Caco-2 (cell line): ENCODE measurements around the gene MAP3K21. TPM values are rescaled to one million over a fixed set of nuclear protein-coding genes. Genes with fewer than 3 reads are reported as not detected.

ENCODE experiments used
- BruUV-seq: library from RNA; stranded (reverse); fragments of 400-500 nt; replicated peaks from 2 replicates; lab custom pipeline; 2021; lab: Mats Ljungman, UMichigan
- CTCF ChIA-PET: fragments of 300-600 bp; sonication (Branson Sonifier 250); formaldehyde crosslinking; loops from one replicate; lab custom pipeline; 2022; ENCODE audit warnings: antibody characterized with exemption; lab: Charles Lee
- POLR2A ChIA-PET: fragments of 300-600 bp; sonication (Branson Sonifier 250); formaldehyde crosslinking; loops from one replicate; lab custom pipeline; 2022; ENCODE audit warnings: antibody characterized with exemption; lab: Charles Lee
- DNase-seq, 2 experiments: peaks; one replicate each; pipeline versions ENCODE4 v3.0.0 to v3.0.0-alpha.2; 2020 to 2022
- H3K27me3 ChIP-seq: replicated peaks from 2 replicates; pipeline ENCODE4 v1.6.0; 2011; ENCODE audit warnings: low read length; ENCODE audit not compliant: control insufficient read depth, insufficient read depth
- H3K36me3 ChIP-seq: 2 replicates; pipeline ENCODE4 v1.5.1; 2011; ENCODE audit warnings: low read length; ENCODE audit not compliant: control insufficient read depth, insufficient read depth
- H3K4me1 ChIP-seq: fragments of 250-450 bp; sonication (Bioruptor Pico); 2 replicates; pipeline ENCODE4 v1.5.1; 2020; ENCODE audit warnings: mild to moderate bottlenecking
- H3K4me3 ChIP-seq: 2 replicates; pipeline ENCODE4 v1.5.1; 2011; ENCODE audit warnings: low read depth, mild to moderate bottlenecking, control low read depth, low read length
- H3K9me3 ChIP-seq: fragments of 250-450 bp; sonication (Bioruptor Pico); 2 replicates; pipeline ENCODE4 v1.5.1; 2020; ENCODE audit warnings: mild to moderate bottlenecking, moderate library complexity
- H3K27ac Mint-ChIP-seq: one replicate; pipeline ENCODE4 v1.8.0; 2022; ENCODE audit warnings: mixed read lengths; ENCODE audit not compliant: unreplicated experiment
- H3K27me3 Mint-ChIP-seq: one replicate; pipeline ENCODE4 v1.8.0; 2022; ENCODE audit warnings: mixed read lengths; ENCODE audit not compliant: insufficient read depth, unreplicated experiment
- H3K36me3 Mint-ChIP-seq: one replicate; pipeline ENCODE4 v1.8.0; 2022; ENCODE audit warnings: mild to moderate bottlenecking, mixed read lengths; ENCODE audit not compliant: insufficient read depth, unreplicated experiment
- H3K4me1 Mint-ChIP-seq: one replicate; pipeline ENCODE4 v1.8.0; 2022; ENCODE audit warnings: low read depth, mixed read lengths; ENCODE audit not compliant: unreplicated experiment
- H3K4me3 Mint-ChIP-seq: one replicate; pipeline ENCODE4 v1.8.0; 2022; ENCODE audit warnings: mild to moderate bottlenecking, moderate library complexity, mixed read lengths; ENCODE audit not compliant: unreplicated experiment
- H3K9me3 Mint-ChIP-seq: one replicate; pipeline ENCODE4 v1.8.0; 2022; ENCODE audit warnings: mixed read lengths; ENCODE audit not compliant: unreplicated experiment
- CTCF ChIP-seq, 2 experiments: fragments of 200-600 bp in 1 of 2; IDR thresholded peaks; 1 replicate in 1 of 2; 2 replicates in 1 of 2; pipeline versions ENCODE4 v1.5.1 to v1.8.0; 2011 to 2022; ENCODE audit warnings: antibody characterized with exemption in 1 of 2, control low read depth in 1 of 2, inconsistent platforms in 1 of 2, low read depth in 1 of 2, low read length in 1 of 2, mild to moderate bottlenecking in 1 of 2, moderate library complexity in 1 of 2; ENCODE audit not compliant: insufficient read depth in 1 of 2, severe bottlenecking in 1 of 2, unreplicated experiment in 1 of 2
- intact Hi-C: fragments of 100-400 bp; cut with micrococcal nuclease; formaldehyde crosslinking; loops from one replicate; pipeline ENCODE4 v1.10.0; 2022; ENCODE audit not compliant: unreplicated experiment
- total RNA-seq: library from RNA; stranded (reverse); gene quantifications from 2 replicates; pipeline ENCODE4 v1.2.3, GENCODE V29; 2022

The MAP3K21 gene
- total RNA-seq, 1 experiment from 2014 or later, result 10.4 TPM

DNA sequence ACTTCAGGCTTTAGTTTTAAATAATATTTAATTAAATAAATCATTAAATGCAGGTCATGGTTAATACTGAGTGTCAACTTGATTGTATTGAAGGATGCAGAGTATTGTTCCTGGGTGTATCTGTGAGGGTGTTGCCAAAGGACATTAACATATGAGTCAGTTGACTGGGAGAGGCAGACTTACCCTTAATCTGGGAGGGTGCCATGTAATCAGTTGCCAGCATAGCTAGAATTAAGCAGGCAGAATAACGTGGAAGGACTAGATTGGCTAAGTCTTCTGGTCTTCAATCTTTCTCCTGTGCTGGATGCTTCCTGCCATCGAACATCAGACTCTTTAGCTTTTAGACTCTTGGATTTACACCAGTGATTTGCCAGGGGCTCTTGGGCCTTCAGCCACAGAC lies 85.3 kb downstream of the MAP3K21 start:
- BruUV-seq, result no TSS peak
- Mint-ChIP-seq H3K4me3 (no peak overlapping the region), H3K27ac (no peak overlapping the region), H3K9me3 (peaks cover 3% of the 10 kb centered on the region), H3K27me3 (peaks cover 4% of the 10 kb centered on the region), H3K36me3 (no peaks in the 10 kb centered on the region), H3K4me1 (no peaks in the 10 kb centered on the region)
- H3K27me3 ChIP-seq, result no peaks in the 10 kb centered on the region
- POLR2A ChIA-PET, result no interaction called here
- no peaks in the 10 kb centered on the region for H3K4me1 ChIP-seq
- intact Hi-C loops, result no loop called here
- H3K4me3 ChIP-seq, result no peak overlapping the region
- no peaks in the 10 kb centered on the region; the same call in 1 of the 2 replicates for H3K9me3 ChIP-seq
- DNase-seq, result no peak
- H3K36me3 ChIP-seq, result no peaks in the 10 kb centered on the region
- CTCF ChIA-PET, result no interaction called here
- no peak for TF ChIP-seq CTCF (IDR thresholded peaks at IDR 0.05; ENCODE audit: insufficient read depth in 1 of 2, low read depth in 1 of 2, low read length in 1 of 2, severe bottlenecking in 1 of 2, unreplicated experiment in 1 of 2)

DNA sequence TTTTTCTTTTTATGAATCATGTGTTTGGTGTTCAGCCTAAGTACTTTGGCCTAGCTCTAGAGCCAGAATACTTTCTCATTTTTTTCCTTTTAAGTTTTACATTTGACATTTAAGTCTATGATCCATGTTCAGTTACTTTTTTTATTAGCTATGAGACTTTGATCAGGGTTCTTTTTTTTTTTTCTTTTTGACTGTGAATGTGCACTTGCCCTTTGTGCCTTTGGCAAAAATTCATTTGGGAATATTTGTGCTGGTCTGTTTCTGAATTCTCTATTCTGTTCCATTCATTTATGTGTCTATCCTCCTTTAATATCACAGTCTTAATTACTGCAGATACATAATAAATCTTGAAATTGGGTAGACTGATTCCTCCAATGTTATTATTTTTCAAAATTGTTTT lies 93.8 kb downstream of the MAP3K21 start:
- TF ChIP-seq CTCF (IDR thresholded peaks at IDR 0.05; ENCODE audit: insufficient read depth in 1 of 2, low read depth in 1 of 2, low read length in 1 of 2, severe bottlenecking in 1 of 2, unreplicated experiment in 1 of 2), result no peak
- Histone ChIP-seq H3K36me3 (no peaks in the 10 kb centered on the region), H3K4me1 (no peaks in the 10 kb centered on the region), H3K4me3 (no peak overlapping the region), H3K27me3 (no peaks in the 10 kb centered on the region), H3K9me3 (no peaks in the 10 kb centered on the region)
- Mint-ChIP-seq H3K36me3 (no peaks in the 10 kb centered on the region), H3K27me3 (peaks cover 19% of the 10 kb centered on the region), H3K4me3 (no peak overlapping the region), H3K9me3 (peaks cover 11% of the 10 kb centered on the region), H3K27ac (no peak overlapping the region), H3K4me1 (no peaks in the 10 kb centered on the region)
- DNase-seq, result no peak
- ChIA-PET CTCF (interaction anchor here (0.7 kb wide), 1 partner anchor 24 kb away, joined by 3 read pairs; no protein-coding TSS in a partner anchor), POLR2A (no interaction called here)
- no TSS peak for BruUV-seq
- intact Hi-C loops, result loop anchor here (10.0 kb wide), 1 partner anchor 116 kb away; no protein-coding TSS in a partner anchor

DNA sequence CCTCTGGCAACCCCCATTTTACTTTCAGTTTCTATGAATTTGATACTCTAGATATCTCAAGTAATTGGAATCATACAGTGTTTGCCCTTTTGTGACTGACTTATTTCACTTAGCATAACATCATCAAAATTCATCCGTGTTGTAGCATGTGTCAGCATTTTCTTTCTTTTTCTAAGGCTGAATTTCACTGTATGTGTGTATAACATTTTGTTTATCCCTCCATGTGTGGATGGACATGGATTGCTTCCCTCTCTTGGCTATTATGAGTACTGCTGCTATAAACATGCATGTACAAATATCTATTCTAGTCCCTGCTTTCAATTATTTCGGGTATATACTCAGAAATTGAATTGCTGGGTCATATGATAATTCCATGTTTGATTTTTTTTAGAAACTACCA lies 97.3 kb downstream of the MAP3K21 start:
- no peak overlapping the region for H3K4me3 Mint-ChIP-seq
- DNase-seq, result no peak
- H3K27ac Mint-ChIP-seq, result no peak overlapping the region
- Histone ChIP-seq H3K4me1 (0 out of 2 replicates have a peak, but pooled peaks cover 3% of the 10 kb centered on the region), H3K9me3 (no peaks in the 10 kb centered on the region), H3K4me3 (no peak overlapping the region), H3K27me3 (no peaks in the 10 kb centered on the region), H3K36me3 (no peaks in the 10 kb centered on the region)
- intact Hi-C loops, result loop anchor here (2.0 to 10.0 kb wide), 3 partner anchors 30 to 120 kb away; no protein-coding TSS in a partner anchor
- peaks cover 22% of the 10 kb centered on the region for H3K27me3 Mint-ChIP-seq
- no peaks in the 10 kb centered on the region for H3K4me1 Mint-ChIP-seq
- peak; percentile 12 to 21 for TF ChIP-seq CTCF (IDR thresholded peaks at IDR 0.05; ENCODE audit: insufficient read depth in 1 of 2, low read depth in 1 of 2, low read length in 1 of 2, severe bottlenecking in 1 of 2, unreplicated experiment in 1 of 2)
- peaks cover 11% of the 10 kb centered on the region for H3K9me3 Mint-ChIP-seq
- ChIA-PET POLR2A (no interaction called here), CTCF (no interaction called here)
- no TSS peak for BruUV-seq
- H3K36me3 Mint-ChIP-seq, result no peaks in the 10 kb centered on the region
